Activated naive CD8-positive, alpha-beta T cell treated with anti-CD3 and anti-CD28 coated beads, Interleukin-2, amount 10 ng/mL, durations not matched to agents 7 days and 5 days (primary cell): ENCODE measurements around the gene PLEKHM3. TPM values are rescaled to one million over a fixed set of nuclear protein-coding genes. Genes with fewer than 3 reads are reported as not detected.

ENCODE experiments used
- ATAC-seq: fragments of 150-1000 bp; cut with Tn5 transposase; one replicate; pipeline ENCODE4 v1.10.0; 2021; ENCODE audit warnings: low read depth, moderate library complexity
- POLR2A ChIA-PET: fragments of 350-600 bp; sonication (Branson Sonifier 250); formaldehyde crosslinking; loops from one replicate; lab custom pipeline; 2021; ENCODE audit warnings: antibody characterized with exemption; lab: Charles Lee
- DNase-seq: peaks from one replicate; pipeline ENCODE4 v3.0.0; 2021
- H3K27ac Mint-ChIP-seq: one replicate; pipeline ENCODE4 v1.8.0; 2022; ENCODE audit warnings: mild to moderate bottlenecking, mixed read lengths
- H3K27me3 Mint-ChIP-seq: one replicate; pipeline ENCODE4 v1.8.0; 2022; ENCODE audit warnings: mild to moderate bottlenecking, moderate library complexity, mixed read lengths
- H3K36me3 Mint-ChIP-seq: one replicate; pipeline ENCODE4 v1.8.0; 2021; ENCODE audit warnings: mild to moderate bottlenecking, mixed read lengths
- H3K4me1 Mint-ChIP-seq: one replicate; pipeline ENCODE4 v1.8.0; 2021; ENCODE audit warnings: mixed read lengths
- H3K4me3 Mint-ChIP-seq: one replicate; pipeline ENCODE4 v1.8.0; 2022; ENCODE audit warnings: mild to moderate bottlenecking, moderate library complexity, mixed read lengths
- H3K9me3 Mint-ChIP-seq: one replicate; pipeline ENCODE4 v1.8.0; 2021; ENCODE audit warnings: mixed read lengths
- total RNA-seq, 2 experiments: library from RNA; stranded (reverse); gene quantifications; one replicate each; pipeline ENCODE4 v1.2.3, GENCODE V29; 2021

Gene PLEKHM3
- total RNA-seq, 2 experiments from 2014 or later, result 8.7 to 9.5 TPM

DNA sequence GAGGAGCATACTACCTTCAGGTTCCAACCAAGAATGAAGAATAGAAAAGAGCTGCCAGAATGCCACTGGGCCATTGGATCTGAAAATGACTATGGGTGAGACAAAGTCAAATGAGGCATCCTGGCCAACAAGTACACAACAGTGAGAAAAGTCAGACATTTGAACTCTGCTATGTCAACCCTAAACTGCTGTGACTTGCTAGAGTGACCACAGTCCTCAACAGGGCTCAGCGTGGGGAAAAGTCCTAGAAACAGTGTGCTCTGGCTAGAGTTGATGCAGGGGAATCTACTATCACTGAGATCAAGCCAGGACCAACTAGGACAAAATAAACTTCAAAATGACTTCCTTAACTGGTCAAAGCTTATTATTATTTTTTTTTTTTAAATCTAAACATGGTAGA lies 157.4 kb downstream of the PLEKHM3 start:
- H3K27me3 Mint-ChIP-seq, result no peaks in the 10 kb centered on the region
- ATAC-seq (no peak), DNase-seq (no peak)
- POLR2A ChIA-PET, result no interaction called here
- H3K27ac Mint-ChIP-seq, result no peak overlapping the region
- H3K9me3 Mint-ChIP-seq, result no peaks in the 10 kb centered on the region
- H3K4me1 Mint-ChIP-seq, result no peaks in the 10 kb centered on the region
- no peak overlapping the region for H3K4me3 Mint-ChIP-seq
- H3K36me3 Mint-ChIP-seq, result no peaks in the 10 kb centered on the region

DNA sequence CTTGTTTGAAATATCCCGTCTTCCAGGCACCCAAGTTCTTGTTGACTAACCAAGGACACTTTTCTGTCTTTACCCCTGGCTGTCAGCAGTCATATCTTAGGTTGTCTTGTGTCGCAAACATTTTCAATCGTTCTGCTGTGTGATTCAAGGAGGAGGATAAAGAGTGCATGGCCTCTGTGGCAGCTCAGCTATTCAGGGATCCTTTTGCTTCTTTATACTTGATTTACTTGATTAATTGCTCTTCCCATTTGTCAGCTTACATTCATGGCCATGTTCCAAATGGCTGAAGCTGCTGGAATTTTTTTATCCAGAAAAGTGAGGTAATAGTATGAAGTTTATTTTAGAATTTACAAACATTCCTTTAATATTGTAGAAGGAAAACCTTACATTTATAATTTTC lies 158.3 kb downstream of the PLEKHM3 start:
- POLR2A ChIA-PET, result no interaction called here
- H3K27me3 Mint-ChIP-seq, result no peaks in the 10 kb centered on the region
- ATAC-seq (no peak), DNase-seq (no peak)
- H3K4me1 Mint-ChIP-seq, result no peaks in the 10 kb centered on the region
- H3K27ac Mint-ChIP-seq, result no peak overlapping the region
- no peaks in the 10 kb centered on the region for H3K9me3 Mint-ChIP-seq
- no peaks in the 10 kb centered on the region for H3K36me3 Mint-ChIP-seq
- H3K4me3 Mint-ChIP-seq, result no peak overlapping the region

DNA sequence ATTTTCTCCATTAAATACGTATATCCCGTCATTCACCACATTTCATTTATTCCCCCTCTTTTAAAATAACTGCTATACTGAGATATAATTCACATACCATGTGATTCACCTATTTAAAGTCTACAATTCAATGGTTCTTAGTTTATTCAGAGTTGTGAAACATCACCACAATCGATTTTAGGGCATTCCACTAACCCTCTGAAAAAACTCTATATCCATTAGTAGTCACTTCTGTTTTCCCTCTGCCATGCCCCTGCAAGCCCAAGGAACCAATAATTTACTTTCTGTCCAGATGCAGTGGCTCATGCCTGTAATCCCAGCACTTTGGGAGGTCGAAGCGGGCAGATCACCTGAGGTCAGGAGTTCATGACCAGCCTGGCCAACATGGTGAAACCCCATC lies 160.1 kb downstream of the PLEKHM3 start:
- DNase-seq, result no peak
- Mint-ChIP-seq H3K4me1 (no peaks in the 10 kb centered on the region), H3K27ac (no peak overlapping the region), H3K4me3 (no peak overlapping the region), H3K9me3 (no peaks in the 10 kb centered on the region), H3K27me3 (no peaks in the 10 kb centered on the region), H3K36me3 (no peaks in the 10 kb centered on the region)
- POLR2A ChIA-PET, result no interaction called here
- no peak for ATAC-seq

- no peak overlapping the region for H3K4me3 Mint-ChIP-seq
- H3K9me3 Mint-ChIP-seq, result no peaks in the 10 kb centered on the region
- POLR2A ChIA-PET, result no interaction called here
- H3K27ac Mint-ChIP-seq, result no peak overlapping the region
- ATAC-seq (no peak), DNase-seq (no peak)
- H3K27me3 Mint-ChIP-seq, result no peaks in the 10 kb centered on the region
- H3K4me1 Mint-ChIP-seq, result no peaks in the 10 kb centered on the region
- H3K36me3 Mint-ChIP-seq, result no peaks in the 10 kb centered on the region
Observed at GRCh38 chr2:207863345-207863744, 162.0 kb downstream of the PLEKHM3 start.

DNA sequence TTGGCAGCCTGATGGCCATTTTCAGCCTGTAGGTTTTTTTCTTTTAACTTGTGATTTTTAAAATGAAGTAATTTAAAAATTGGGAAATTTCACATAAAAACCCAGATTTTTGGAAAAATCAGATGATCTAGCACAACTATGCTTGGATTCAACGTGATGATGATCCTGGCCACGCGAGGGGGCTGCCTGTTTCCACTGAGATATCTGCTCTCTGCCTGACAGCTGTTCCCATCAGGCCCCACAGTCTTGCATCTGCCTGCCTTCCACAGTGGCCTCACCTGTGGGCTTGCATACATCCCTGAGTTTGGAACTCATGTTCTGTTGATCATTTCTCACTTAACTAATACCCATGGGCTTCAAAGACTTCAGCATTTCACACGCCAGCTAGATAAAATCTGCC lies 163.5 kb downstream of the PLEKHM3 start:
- POLR2A ChIA-PET, result no interaction called here
- H3K27ac Mint-ChIP-seq, result no peak overlapping the region
- no peaks in the 10 kb centered on the region for H3K36me3 Mint-ChIP-seq
- H3K27me3 Mint-ChIP-seq, result no peaks in the 10 kb centered on the region
- ATAC-seq (no peak), DNase-seq (no peak)
- no peaks in the 10 kb centered on the region for H3K9me3 Mint-ChIP-seq
- H3K4me1 Mint-ChIP-seq, result no peaks in the 10 kb centered on the region
- no peak overlapping the region for H3K4me3 Mint-ChIP-seq

DNA sequence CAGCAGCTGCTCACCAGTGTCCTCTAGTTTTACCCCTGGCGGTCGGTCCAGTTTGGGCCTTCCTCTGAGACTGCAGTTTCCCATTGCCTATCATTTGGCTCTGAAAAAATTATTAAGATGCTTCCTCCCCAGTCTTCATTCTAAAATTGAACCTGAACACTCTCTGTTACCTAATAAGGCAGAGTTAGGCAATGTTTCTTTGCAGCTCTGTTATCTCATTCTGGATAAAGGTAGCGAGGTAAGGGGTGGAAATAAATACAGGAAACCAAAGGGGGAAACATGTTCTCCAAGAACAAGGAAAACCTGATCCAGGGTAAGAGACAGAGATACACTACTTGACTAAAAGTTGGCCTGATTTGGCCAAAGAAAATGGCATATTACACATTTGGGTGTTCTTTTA lies 164.6 kb downstream of the PLEKHM3 start:
- H3K4me1 Mint-ChIP-seq, result no peaks in the 10 kb centered on the region
- no peaks in the 10 kb centered on the region for H3K27me3 Mint-ChIP-seq
- POLR2A ChIA-PET, result no interaction called here
- DNase-seq (no peak), ATAC-seq (no peak)
- no peak overlapping the region for H3K27ac Mint-ChIP-seq
- H3K4me3 Mint-ChIP-seq, result no peak overlapping the region
- no peaks in the 10 kb centered on the region for H3K36me3 Mint-ChIP-seq
- H3K9me3 Mint-ChIP-seq, result no peaks in the 10 kb centered on the region

GRCh38 chr2:207855591-207855990 lies 169.7 kb downstream of the PLEKHM3 start:
- Mint-ChIP-seq H3K9me3 (no peaks in the 10 kb centered on the region), H3K36me3 (no peaks in the 10 kb centered on the region), H3K4me1 (no peaks in the 10 kb centered on the region), H3K27ac (no peak overlapping the region), H3K4me3 (no peak overlapping the region), H3K27me3 (no peaks in the 10 kb centered on the region)
- ATAC-seq (no peak), DNase-seq (no peak)
- POLR2A ChIA-PET, result no interaction called here

- POLR2A ChIA-PET, result no interaction called here
Observed at GRCh38 chr2:207854484-207855440, 170.6 kb downstream of the PLEKHM3 start.

DNA sequence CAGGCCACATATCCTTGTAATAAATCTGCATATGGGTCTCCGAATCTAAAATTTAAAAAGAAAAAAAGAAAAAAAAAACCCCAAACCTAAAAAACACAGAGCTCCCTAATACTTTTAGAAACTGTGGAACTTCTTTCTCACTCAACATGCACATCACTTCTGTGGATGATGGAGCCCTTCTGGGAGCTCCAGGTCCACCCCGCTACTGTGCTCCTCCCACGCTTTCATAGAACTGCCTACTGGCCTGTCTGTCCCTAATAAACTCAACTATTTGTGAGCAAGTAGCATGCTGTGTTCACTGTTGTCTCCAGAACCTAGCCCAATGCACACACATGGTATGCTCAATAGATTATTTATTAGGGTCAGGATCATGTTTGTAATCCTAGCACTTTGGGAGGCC lies 172.5 kb downstream of the PLEKHM3 start:
- ATAC-seq, result no peak
- H3K4me3 Mint-ChIP-seq, result no peak overlapping the region
- no peaks in the 10 kb centered on the region for H3K9me3 Mint-ChIP-seq
- POLR2A ChIA-PET, result no interaction called here
- no peak for DNase-seq
- no peaks in the 10 kb centered on the region for H3K27me3 Mint-ChIP-seq
- H3K27ac Mint-ChIP-seq, result no peak overlapping the region
- H3K36me3 Mint-ChIP-seq, result no peaks in the 10 kb centered on the region
- H3K4me1 Mint-ChIP-seq, result peaks cover 5% of the 10 kb centered on the region

More at GRCh38 chr2:207854484-207855440, 170.6 kb downstream of the PLEKHM3 start:
- Mint-ChIP-seq H3K4me1 (no peaks in the 10 kb centered on the region), H3K9me3 (no peaks in the 10 kb centered on the region), H3K4me3 (no peak overlapping the region), H3K36me3 (no peaks in the 10 kb centered on the region), H3K27ac (no peak overlapping the region), H3K27me3 (no peaks in the 10 kb centered on the region)
- DNase-seq (no peak), ATAC-seq (no peak)

DNA sequence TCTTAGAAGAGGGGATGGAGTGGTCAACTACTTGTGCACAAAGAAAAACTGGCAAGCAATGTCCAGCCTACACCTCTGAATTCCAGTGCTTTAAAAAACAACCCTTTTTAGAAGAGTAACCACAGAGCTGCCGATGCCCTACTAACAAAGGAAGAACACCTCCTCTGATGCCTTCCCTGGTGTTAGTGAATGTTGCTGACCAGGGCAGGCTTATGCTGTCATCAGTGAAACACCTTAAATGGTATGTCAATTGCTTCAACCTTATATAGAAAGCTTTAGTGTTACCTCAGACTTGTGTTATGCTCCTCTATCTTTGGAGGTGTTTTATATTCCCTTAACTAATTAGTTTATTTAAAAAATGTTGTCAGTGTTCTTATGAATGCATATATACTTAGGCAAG lies 175.9 kb downstream of the PLEKHM3 start:
- Mint-ChIP-seq H3K9me3 (no peaks in the 10 kb centered on the region), H3K4me1 (peaks cover 9% of the 10 kb centered on the region), H3K27ac (no peak overlapping the region), H3K4me3 (no peak overlapping the region), H3K36me3 (no peaks in the 10 kb centered on the region), H3K27me3 (no peaks in the 10 kb centered on the region)
- DNase-seq (no peak), ATAC-seq (no peak)
- POLR2A ChIA-PET, result no interaction called here

DNA sequence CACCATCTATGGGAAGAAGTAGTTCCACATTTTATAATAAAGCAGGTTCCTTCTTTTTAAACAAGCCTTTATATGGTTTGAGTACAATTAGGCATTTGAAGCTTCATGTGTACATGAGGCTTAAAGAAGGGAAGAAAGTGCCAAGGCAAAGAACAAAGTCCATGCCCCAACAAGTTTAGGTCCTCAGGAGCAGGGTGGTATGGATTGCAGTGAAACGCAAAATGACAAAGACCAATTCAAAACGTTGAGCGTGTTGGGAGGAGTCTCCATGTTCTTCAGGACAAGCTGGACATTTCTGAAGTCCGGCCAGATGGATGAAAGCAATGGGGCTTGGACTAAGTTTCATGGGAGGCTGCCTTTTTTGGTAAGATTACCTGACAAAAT lies 176.8 kb downstream of the PLEKHM3 start:
- POLR2A ChIA-PET, result no interaction called here
- Mint-ChIP-seq H3K27me3 (no peaks in the 10 kb centered on the region), H3K4me3 (no peak overlapping the region), H3K4me1 (peaks cover 9% of the 10 kb centered on the region), H3K36me3 (no peaks in the 10 kb centered on the region), H3K27ac (no peak overlapping the region), H3K9me3 (no peaks in the 10 kb centered on the region)
- DNase-seq (no peak), ATAC-seq (no peak)

- Mint-ChIP-seq H3K27me3 (no peaks in the 10 kb centered on the region), H3K9me3 (no peaks in the 10 kb centered on the region), H3K4me1 (peaks cover 9% of the 10 kb centered on the region), H3K4me3 (no peak overlapping the region), H3K27ac (no peak overlapping the region), H3K36me3 (no peaks in the 10 kb centered on the region)
- DNase-seq, result no peak
- POLR2A ChIA-PET, result no interaction called here
- ATAC-seq, result peak; percentile 56
Observed at GRCh38 chr2:207847807-207848544, 177.4 kb downstream of the PLEKHM3 start.

- Mint-ChIP-seq H3K27me3 (no peaks in the 10 kb centered on the region), H3K36me3 (no peaks in the 10 kb centered on the region), H3K4me1 (peaks cover 9% of the 10 kb centered on the region), H3K9me3 (no peaks in the 10 kb centered on the region), H3K27ac (no peak overlapping the region), H3K4me3 (no peak overlapping the region)
- DNase-seq (no peak), ATAC-seq (no peak)
- POLR2A ChIA-PET, result no interaction called here
Observed at GRCh38 chr2:207847098-207847806, 178.1 kb downstream of the PLEKHM3 start.
